Thoracic aorta (tissue), 2 donors: Measurements from ENCODE around the gene PCDHA9. TPM values are rescaled to one million over a fixed set of nuclear protein-coding genes. Genes with fewer than 3 reads are reported as not detected.
A peak's percentile ranks its signal among the peaks of the same experiment; 100 is the strongest.
"Not testable (repeated sequence)": the region's sequence is repeated elsewhere in the genome, so short reads cannot be mapped to it uniquely, and the experiment has no call there.

Source experiments
- ATAC-seq: fragments of 150-250 bp; one replicate; pipeline ENCODE4 v1.8.0; 2017; ENCODE audit warnings: low read depth; ENCODE audit not compliant: insufficient number of reproducible peaks, low FRiP score
- DNase-seq: peaks from one replicate; pipeline ENCODE4 v3.0.0-alpha.2; 2020; ENCODE audit warnings: low spot score
- H3K27ac ChIP-seq, 2 donors: fragments of 200-600 bp; sonication (generic); 1 replicate in 1 of 2; 2 replicates in 1 of 2; pipeline ENCODE4 v1.5.1; 2016; ENCODE audit warnings: mild to moderate bottlenecking in 2 of 2, moderate library complexity in 2 of 2
- H3K27me3 ChIP-seq: fragments of 200-600 bp; sonication (generic); replicated peaks from 2 replicates; pipeline ENCODE4 v1.6.0; 2016; ENCODE audit warnings: mild to moderate bottlenecking; ENCODE audit not compliant: insufficient read depth
- H3K36me3 ChIP-seq: fragments of 200-600 bp; sonication (generic); one replicate; pipeline ENCODE4 v1.5.1; 2016
- H3K4me1 ChIP-seq, 2 donors: fragments of 200-600 bp; sonication (generic); 1 replicate in 1 of 2; 2 replicates in 1 of 2; pipeline versions ENCODE4 v1.5.1 to v1.6.0; 2016; ENCODE audit warnings: low read depth in 2 of 2, mild to moderate bottlenecking in 1 of 2; ENCODE audit not compliant: control insufficient read depth in 1 of 2
- H3K4me3 ChIP-seq: fragments of 200-600 bp; sonication (generic); 2 replicates; pipeline ENCODE4 v1.5.1; 2016; ENCODE audit warnings: mild to moderate bottlenecking
- H3K9me3 ChIP-seq: fragments of 200-600 bp; sonication (generic); 2 replicates; pipeline ENCODE4 v1.5.1; 2016
- total RNA-seq, 2 donors: library from RNA; depleted of rRNA; stranded (reverse); fragments of >200 nt; gene quantifications; one replicate each; pipeline versions ENCODE4 v1.1.0 to v1.2.3, GENCODE V29; 2016
- TF ChIP-seq, protein P1 (sequence below): fragments of 200-600 bp; sonication (generic); IDR thresholded peaks from one replicate; pipeline ENCODE4 v1.5.1; 2019; ENCODE audit warnings: antibody characterized with exemption

PCDHA9 gene
- total RNA-seq, 2 donors from 2014 or later, result 0.35 to 1.1 TPM

DNA sequence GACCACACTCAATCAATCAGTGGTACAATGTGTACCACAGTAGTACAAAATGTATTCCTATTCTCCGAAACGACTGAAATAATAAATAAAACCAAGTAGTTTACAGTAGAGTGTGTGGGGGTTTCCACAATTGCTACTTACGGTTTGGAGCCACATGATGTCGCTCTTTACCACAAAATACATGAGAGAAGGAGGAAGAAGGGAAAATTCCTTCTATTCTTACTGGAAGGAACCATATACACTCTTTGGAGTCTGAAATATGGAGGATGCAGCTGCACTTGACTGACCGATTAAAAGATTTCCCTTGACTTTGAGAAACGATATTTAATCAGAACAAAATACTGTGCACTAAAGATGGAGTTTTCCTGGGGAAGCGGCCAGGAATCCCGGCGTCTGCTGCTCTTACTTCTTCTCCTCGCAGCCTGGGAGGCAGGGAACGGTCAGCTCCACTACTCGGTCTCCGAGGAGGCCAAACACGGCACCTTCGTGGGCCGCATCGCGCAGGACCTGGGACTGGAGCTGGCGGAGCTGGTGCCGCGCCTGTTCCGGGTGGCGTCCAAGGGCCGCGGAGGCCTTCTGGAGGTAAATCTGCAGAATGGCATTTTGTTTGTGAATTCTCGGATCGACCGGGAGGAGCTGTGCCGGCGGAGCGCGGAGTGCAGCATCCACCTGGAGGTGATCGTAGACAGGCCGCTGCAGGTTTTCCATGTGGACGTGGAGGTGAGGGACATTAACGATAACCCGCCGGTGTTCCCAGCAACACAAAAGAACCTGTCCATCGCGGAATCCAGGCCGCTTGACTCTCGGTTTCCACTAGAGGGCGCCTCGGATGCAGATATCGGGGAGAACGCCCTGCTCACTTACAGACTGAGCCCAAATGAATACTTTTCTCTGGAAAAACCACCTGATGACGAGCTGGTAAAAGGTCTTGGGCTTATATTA, 41.1 kb upstream of the PCDHA9 start, which contains the start of gene PCDHA4:
PCDHA4 (plus strand) TSS at position 235 of the 942 bp plus-strand sequence.
- Histone ChIP-seq H3K4me1 (no peaks in the 10 kb centered on the region), H3K4me3 (peak within 1 kb of the TSS; percentile 63), H3K36me3 (no peaks in the 10 kb centered on the region), H3K27ac (no peak within 1 kb of the TSS), H3K27me3 (no peaks in the 10 kb centered on the region), H3K9me3 (peaks cover 4% of the 10 kb centered on the region)
- ATAC-seq, result no peak
- TF ChIP-seq, protein P1, sequence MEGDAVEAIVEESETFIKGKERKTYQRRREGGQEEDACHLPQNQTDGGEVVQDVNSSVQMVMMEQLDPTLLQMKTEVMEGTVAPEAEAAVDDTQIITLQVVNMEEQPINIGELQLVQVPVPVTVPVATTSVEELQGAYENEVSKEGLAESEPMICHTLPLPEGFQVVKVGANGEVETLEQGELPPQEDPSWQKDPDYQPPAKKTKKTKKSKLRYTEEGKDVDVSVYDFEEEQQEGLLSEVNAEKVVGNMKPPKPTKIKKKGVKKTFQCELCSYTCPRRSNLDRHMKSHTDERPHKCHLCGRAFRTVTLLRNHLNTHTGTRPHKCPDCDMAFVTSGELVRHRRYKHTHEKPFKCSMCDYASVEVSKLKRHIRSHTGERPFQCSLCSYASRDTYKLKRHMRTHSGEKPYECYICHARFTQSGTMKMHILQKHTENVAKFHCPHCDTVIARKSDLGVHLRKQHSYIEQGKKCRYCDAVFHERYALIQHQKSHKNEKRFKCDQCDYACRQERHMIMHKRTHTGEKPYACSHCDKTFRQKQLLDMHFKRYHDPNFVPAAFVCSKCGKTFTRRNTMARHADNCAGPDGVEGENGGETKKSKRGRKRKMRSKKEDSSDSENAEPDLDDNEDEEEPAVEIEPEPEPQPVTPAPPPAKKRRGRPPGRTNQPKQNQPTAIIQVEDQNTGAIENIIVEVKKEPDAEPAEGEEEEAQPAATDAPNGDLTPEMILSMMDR, result peak; percentile 14
- DNase-seq, result no peak

GRCh38 chr5:140808241-140808888, 39.8 kb upstream of the PCDHA9 start:
- not testable (repeated sequence) for H3K9me3 ChIP-seq, H3K27me3 ChIP-seq, ATAC-seq, DNase-seq, H3K4me1 ChIP-seq, H3K27ac ChIP-seq, H3K4me3 ChIP-seq, H3K36me3 ChIP-seq

GRCh38 chr5:140808889-140809291, 39.3 kb upstream of the PCDHA9 start:
- Histone ChIP-seq H3K9me3 (no peaks in the 10 kb centered on the region), H3K4me3 (no peak overlapping the region), H3K36me3 (no peaks in the 10 kb centered on the region), H3K27me3 (no peaks in the 10 kb centered on the region), H3K4me1 (no peaks in the 10 kb centered on the region), H3K27ac (no peak overlapping the region)
- DNase-seq, result no peak
- ATAC-seq, result no peak
- TF ChIP-seq, protein P1, result no peak

DNA sequence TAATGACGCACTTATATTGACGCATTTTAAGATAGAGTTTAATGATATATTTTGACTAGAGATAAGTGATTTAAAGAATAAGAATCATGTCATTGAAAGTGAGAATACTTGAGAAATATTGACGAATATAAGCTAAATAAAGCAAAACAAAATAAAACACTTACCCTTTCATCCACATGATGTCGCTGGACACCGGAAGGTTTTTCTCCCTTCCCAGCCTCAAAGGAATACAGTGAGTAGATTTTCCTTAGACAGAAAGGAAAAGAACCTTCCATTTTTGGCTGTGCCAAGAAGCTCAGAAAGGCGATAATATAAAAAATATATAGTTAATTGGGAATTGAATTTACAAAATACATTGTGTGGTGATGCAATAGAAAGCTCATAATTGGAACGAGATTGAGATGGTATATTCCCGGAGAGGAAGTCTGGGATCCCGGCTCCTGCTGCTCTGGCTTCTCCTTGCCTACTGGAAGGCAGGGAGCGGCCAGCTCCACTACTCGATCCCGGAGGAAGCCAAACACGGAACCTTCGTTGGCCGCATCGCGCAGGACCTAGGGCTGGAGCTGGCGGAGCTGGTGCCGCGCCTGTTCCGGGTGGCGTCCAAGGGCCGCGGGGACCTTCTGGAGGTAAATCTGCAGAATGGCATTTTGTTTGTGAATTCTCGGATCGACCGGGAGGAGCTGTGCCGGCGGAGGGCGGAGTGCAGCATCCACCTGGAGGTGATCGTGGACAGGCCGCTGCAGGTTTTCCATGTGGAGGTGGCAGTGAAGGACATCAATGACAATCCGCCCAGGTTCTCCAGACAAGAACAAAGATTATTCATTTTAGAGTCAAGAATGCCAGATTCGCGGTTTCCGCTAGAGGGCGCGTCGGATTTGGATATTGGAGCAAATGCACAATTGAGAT, 26.6 kb upstream of the PCDHA9 start, which contains the start of gene PCDHA5:
PCDHA5 (plus strand) TSS at position 239 of the 906 bp plus-strand sequence.
- no peaks in the 10 kb centered on the region for H3K27me3 ChIP-seq
- DNase-seq, result no peak
- H3K4me3 ChIP-seq, result no peak within 1 kb of the TSS
- ATAC-seq, result no peak
- H3K9me3 ChIP-seq, result peaks cover 17% of the 10 kb centered on the region
- H3K27ac ChIP-seq, result no peak within 1 kb of the TSS
- no peaks in the 10 kb centered on the region for H3K4me1 ChIP-seq
- TF ChIP-seq, protein P1, result no peak
- no peaks in the 10 kb centered on the region for H3K36me3 ChIP-seq

- no peak overlapping the region for H3K27ac ChIP-seq
- H3K27me3 ChIP-seq, result no peaks in the 10 kb centered on the region
- no peaks in the 10 kb centered on the region for H3K36me3 ChIP-seq
- peaks cover 14% of the 10 kb centered on the region for H3K9me3 ChIP-seq
- ATAC-seq, result no peak
- TF ChIP-seq, protein P1, result no peak
- no peak overlapping the region for H3K4me3 ChIP-seq
- DNase-seq, result no peak
- H3K4me1 ChIP-seq, result no peaks in the 10 kb centered on the region
These were observed 25.9 kb upstream of the PCDHA9 start for GRCh38 chr5:140822281-140822629.

DNA sequence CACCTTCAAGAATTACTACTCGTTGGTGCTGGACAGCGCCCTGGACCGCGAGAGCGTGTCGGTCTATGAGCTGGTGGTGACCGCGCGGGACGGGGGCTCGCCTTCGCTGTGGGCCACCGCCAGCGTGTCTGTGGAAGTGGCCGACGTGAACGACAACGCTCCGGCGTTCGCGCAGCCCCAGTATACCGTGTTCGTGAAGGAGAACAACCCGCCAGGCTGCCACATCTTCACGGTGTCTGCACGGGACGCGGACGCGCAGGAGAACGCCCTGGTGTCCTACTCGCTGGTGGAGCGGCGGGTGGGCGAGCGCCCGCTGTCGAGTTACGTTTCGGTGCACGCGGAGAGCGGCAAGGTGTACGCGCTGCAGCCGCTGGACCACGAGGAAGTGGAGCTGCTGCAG, 25.2 kb upstream of the PCDHA9 start:
- not testable (repeated sequence) for H3K27ac ChIP-seq, H3K4me3 ChIP-seq, ATAC-seq, DNase-seq, H3K27me3 ChIP-seq, H3K4me1 ChIP-seq, H3K36me3 ChIP-seq
- H3K9me3 ChIP-seq, result peaks cover 16% of the 10 kb centered on the region
